ENCODE measurements around the gene OXSR1.
"Not testable (repeated sequence)": the region's sequence is repeated elsewhere in the genome, so short reads cannot be mapped to it uniquely, and the experiment has no call there.

The OXSR1 gene

DNA sequence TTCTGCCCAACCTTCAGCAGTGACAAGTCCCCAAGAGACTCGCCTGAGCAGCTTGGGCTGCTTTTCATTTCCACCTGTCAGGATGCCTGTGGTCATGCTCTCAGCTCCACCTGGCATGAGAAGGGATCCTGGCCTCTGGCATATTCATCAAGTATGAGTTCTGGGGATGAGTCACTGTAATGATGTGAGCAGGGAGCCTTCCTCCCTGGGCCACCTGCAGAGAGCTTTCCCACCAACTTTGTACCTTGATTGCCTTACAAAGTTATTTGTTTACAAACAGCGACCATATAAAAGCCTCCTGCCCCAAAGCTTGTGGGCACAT lies 23.4 kb upstream of the OXSR1 start:
- DNase-seq (ENCODE audit: low spot score) = no peak

DNA sequence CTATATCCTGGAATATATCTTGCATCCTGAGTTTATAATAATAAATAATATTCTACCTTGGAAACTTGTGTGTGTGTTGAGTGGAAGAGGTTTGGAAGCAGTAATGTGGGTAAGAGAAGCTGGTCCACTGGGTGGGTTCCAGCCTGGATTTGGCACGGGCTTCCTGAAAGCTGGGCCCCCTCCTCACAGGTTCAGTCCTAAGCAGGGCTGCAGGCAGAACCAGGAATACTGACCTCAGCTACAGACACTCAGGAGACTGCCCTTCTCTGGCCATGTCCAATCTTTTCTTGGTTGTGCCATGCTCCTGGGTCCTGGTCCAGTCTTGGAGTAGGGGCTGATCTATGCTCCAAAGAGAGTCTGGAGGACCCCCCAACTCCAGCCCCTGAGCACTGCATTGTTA lies 22.4 kb upstream of the OXSR1 start:
- DNase-seq (ENCODE audit: low spot score) = no peak

DNA sequence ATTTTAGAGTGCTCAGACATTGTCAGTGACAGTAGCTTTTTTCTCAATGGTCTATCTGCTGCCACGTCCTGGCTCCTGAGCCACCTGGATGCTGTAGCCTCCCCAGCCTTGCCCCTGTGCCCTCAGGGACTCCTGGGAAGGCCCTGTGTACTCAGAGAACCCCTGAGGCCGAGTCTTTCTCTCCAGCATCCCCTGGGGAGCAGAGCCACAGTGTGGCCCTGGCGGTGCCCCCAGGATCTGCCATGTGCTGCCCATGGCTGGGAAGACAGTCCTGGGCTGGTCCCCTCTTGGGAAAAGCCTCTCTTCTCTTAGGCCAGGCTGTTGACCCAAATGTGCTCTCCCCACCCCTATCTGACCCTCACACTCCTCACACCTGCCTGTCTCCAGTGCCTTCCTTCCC lies 21.8 kb upstream of the OXSR1 start:
- DNase-seq (ENCODE audit: low spot score) = no peak

DNA sequence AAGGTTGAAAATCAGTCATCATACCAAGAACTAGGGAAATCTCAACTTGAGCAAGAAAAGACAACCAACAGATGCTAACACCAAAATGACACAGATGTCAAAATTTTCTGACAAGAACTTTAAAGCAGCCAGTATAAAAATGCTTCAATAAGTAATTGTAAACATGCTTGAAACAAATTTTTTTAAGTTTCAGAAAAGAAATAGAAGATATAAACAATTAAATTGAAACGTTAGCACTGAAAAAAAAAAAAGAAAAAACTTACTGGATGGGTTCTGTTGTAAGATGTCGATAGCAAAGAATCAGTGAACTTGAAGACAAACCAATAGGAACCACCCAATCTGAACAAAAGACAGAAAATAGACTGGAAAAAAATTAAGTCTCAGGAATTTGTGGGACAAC lies 18.8 kb upstream of the OXSR1 start:
- DNase-seq (ENCODE audit: low spot score) = no peak

DNA sequence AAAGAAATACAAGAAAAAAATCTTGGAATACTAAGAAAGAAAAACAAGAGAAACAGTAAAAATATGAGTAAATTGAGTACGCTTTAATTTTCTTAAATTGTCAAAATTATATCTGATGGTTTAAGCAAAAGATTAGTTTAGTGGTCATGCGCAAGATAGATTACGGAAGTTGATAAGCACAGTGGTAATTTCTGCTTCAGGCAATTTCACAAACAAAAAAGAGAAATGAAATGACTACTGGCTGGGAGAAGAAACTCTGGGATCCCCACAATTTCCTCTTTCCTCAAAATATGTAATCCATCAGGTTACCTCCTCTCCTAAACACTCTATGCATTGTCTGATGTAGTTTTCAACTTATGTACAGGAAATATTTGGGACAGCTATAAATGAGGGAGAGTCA lies 17.9 kb upstream of the OXSR1 start:
- no peak for DNase-seq (ENCODE audit: low spot score)

DNA sequence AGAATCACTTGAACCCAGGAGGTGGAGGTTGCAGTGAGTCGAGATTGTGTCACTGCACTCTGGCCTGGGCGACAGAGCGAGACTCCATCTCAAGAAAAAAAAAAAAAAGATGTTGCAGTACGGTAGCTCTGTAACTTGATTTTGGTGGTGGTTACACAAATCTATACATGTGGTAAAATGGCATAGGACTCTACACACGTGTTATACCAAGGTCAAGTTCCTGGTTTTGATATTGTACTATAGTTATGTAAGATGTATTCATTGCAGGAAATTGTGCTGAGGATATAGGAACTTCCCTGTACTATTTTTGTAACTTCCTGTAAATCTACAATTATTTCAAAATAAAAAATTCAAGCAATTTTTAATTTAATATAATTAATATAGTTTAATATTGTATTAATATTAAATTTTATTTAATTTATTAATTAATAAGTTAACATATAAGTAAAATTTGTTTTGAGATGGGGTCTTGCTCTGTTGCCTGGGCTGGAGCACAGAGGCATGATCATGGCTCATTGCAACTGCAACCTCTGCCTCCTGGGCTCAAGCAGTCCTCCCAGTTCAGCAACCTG lies 16.9 kb upstream of the OXSR1 start:
- DNase-seq (ENCODE audit: low spot score) = no peak

DNA sequence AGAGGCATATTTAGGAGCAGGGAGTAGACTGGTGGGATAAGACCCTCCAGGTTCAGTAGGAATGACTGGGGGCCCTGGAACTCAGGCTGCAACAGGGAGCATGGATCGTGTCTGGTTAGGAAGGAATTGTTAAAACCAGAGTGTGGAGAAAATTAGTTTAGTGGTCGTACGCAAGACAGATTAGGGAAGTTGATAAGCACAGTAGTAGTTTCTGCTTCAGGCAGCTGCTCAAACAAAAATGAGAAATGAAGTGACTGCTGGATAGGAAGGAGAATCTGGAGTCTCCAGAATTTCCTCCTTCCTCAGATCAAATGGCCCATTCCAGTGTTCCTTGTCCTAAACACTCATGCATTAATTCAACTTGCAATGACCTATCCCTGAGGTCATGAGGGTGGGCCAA lies 15.6 kb upstream of the OXSR1 start:
- DNase-seq (ENCODE audit: low spot score) = no peak

DNA sequence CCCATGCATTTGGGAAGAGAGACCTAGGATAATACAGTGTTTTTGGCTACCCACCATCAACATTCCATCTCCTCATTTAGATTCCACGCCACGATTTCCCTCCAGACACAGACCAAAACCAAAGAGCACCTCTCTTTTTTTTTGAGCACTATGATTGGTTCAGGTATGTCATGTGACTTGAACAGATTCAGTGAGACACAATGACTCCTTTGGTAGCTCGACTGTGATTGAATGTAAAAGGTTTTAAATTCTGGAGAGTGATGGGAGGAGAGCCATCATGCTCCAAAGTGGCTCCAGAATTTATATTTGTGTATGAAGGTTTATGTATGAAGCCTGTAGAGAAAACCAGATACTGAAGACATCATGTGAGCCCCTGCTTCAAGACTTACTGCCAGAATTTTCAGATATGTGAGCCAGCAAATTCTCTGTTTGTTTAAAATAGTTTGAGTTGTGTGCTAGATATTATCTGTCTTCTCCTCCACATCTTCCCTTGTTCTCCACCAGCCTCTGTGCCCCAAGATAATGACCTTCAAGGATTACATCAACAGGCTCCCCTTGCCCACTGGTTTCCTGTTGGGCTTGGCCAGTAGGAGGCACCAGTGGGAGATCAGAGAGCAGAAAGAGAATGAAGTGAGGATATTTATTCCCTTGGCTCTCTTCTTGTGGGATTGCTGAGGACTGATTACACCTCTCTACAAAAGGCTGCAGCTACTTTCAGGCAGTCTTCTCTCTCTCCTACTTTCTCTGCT lies 14.4 kb upstream of the OXSR1 start:
- DNase-seq (ENCODE audit: low spot score) = no peak

DNA sequence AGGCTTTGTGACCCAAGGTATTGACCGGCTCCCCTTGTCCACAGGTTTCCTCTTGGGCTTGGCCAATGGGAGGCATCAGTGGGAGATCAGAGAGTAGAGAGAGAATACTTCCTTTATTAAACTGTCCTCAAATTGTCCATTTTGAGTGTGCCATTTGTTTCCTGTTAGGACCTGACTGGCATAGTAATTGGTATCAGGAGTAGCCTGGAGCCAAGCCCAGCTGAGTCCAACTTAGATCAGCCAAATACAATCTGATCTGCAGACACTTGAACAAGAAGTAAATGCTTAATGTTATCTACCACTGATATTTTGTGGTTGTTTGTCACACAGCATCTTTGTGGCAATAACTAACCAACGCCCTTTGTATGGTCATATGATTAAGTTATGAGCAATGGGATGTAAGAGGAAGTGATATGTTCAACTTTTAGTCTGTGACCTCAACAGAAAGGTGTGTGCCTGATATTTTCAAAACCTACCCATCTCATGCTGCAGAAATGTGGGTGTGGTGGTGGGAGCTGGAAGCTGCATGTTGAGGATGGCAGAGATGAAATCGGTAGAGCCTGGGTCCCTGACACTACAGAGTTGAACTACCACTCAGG lies 13.6 kb upstream of the OXSR1 start:
- DNase-seq (ENCODE audit: low spot score) = no peak

DNA sequence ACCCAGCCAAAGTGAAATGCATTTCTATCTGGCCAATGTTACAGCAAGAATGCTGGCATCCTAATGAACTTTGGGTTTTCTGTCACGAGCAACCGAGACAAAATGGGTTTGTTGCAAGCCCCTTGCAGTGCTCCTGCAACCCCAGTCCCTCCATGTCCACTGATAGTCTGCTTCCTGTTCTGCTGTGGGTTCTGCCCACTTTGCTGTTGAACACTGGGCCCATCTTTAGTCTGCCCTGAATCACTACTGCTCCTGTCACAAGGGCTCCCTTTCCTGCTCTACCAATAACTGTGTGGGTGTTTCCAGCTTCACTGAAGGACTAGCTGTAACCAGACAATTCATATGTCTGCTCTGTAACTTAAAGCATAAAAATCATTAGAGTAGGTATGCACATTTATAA lies 12.7 kb upstream of the OXSR1 start:
- DNase-seq (ENCODE audit: low spot score) = no peak

DNA sequence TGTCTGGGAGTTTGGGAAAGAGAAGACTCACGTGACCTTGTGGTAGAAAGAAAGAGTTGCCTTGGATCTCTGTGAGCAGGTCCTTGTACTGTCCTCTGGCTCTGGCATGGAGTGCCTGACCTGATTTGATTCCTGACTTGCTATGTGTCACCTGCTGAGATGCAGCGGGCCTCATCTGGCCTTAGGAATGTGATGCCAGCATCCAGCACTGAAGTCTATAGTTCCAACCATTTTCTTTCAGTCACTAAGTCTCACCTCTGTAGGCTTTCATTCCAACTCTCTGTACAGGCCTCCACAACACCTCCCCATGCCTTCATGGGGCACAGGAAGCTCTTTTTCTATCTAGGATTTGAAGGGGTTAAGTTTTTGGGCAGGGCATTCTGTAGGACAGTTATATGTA lies 12.1 kb upstream of the OXSR1 start:
- DNase-seq (ENCODE audit: low spot score) = no peak

DNA sequence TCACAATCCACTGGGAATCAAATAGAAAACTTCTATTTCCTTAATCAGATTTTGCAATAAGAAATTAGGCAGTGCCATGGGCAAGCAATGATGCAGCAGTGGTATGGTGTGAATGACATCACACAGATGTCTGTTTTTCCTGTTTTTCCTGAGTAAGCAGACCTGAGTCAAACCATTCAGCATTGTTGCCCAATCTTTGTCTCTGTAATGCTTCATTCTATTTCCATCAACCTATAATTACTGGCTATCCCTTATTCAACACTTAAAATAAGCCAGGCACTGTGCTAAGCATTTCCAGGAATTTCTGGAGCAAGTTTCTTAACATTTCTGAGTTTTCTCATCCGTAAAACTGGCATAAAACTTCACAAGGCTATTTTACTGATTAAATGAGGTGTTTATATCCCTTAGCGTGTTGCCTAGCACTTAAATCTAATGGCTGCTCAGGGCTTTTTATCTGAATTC lies 11.3 kb upstream of the OXSR1 start:
- DNase-seq (ENCODE audit: low spot score) = peak; percentile 75

DNA sequence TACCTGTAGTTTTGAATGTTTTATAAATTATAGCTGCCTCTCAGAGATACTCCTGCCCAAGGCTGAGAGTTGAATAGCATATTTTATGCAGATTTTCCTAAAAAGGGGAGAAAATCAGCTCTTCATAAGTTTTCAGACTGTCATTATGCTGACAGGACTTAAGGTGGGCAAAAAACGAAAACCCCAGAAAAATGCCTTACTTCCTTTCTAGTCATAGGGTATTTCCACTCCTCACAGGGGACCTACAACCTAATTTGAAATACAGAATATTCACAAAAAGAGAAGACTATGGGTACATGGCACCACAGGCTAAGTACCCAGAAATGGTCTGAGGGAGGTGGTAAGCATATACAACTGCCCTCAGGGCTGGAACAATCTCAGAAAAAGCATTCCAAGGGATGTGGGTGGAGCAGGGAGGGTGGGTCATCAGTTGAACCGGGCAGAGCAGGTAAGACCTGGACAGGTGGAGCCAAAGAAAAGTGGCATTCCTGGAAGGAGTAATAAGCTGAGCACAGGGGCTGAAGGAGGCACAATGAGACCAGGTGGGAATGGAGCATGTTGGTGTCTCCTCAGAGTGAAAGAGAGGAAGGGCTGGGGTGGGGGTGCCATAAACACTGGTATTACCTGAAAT lies 10.6 kb upstream of the OXSR1 start:
- DNase-seq (ENCODE audit: low spot score) = no peak

DNA sequence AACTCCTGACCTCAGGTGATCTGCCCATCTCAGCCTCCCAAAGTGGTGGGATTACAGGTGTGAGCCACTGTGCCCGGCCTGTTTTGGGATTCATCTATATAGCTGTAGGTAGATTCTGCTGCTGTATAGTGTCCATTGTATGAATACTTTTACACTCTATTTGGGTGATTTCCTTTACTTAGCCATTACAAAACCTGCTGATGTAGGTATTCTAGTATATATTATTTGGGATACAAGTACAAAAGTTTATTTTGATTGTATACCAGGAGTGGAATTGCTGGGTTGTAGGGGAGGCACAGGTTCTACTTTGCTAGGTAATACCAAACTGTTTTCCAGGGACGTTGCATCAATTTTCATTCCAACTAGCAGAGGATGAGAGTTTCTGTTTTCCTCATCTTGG lies 9.5 kb upstream of the OXSR1 start:
- DNase-seq (ENCODE audit: low spot score) = no peak

DNA sequence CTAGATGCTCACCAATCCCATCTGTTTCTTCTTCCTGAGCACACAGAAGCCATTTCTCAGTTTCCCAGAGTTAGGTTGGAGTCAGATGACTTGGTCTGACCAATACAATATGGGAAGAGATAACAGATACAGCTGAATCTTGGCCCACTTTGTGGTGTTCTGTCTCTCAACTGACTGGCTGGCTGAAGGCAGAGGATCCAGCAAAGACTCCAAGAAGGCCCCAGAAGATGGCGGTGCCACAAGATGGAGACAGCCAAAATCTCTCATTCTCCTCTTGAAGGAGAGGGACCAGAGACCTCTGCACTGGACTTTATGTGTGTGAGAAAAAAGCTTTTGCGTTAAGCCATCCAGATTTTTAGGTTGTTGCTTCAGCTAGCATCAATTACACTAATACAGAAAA lies 8.2 kb upstream of the OXSR1 start:
- no peak for DNase-seq (ENCODE audit: low spot score)

DNA sequence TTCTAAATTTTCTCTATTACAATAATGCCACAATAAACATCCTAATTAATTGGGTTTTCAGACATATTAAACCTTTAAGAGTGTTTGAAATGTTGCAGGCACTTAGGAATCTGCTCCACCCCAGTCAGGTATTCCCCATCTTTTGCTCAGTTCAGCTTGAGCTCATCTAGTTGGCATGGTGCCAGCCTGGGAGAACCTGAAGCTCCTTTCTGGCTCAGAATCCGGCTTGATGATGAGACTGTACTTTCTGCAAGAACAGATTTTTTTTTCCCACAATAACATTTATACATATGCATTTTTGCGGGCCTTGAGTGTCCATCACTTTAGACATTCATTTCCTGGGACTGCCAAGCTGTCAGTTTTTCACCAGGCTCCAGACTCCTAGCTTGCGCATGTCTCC lies 7.7 kb upstream of the OXSR1 start:
- no peak for DNase-seq (ENCODE audit: low spot score)

DNA sequence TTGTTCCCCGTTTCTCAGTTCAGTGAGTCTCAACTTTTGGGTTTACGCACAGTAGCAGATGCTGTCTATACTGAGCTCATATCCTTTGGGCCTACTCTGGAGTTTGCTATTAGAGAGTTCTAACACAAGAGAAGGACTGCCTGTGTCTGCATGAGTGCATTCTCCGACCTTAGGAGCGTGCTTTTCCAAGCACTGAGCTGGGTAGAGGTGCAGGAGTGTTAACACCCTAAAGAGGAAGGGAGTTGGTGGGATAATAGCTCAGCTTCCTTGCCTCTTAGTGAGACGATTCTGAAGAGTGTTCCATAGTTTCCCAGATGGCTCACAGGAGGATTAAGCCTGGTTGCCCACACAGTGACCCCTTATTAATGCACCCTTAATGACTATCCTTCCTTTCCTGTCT lies 6.9 kb upstream of the OXSR1 start:
- no peak for DNase-seq (ENCODE audit: low spot score)

DNA sequence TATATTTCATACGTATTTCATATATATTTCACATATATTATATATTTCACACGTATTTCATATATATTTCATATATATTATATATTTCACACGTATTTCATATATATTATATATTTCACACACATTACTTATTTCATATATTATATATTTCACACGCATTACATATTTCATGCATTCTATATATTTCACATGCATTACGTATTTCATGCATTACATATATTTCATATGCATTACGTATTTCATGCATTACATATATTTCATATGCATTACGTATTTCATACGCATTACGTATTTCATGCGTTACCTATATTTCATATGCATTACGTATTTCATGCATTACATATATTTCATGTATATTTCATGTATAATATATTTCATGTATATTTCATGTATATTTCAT lies 4.6 kb upstream of the OXSR1 start:
- not testable (repeated sequence) for DNase-seq (ENCODE audit: low spot score)

DNA sequence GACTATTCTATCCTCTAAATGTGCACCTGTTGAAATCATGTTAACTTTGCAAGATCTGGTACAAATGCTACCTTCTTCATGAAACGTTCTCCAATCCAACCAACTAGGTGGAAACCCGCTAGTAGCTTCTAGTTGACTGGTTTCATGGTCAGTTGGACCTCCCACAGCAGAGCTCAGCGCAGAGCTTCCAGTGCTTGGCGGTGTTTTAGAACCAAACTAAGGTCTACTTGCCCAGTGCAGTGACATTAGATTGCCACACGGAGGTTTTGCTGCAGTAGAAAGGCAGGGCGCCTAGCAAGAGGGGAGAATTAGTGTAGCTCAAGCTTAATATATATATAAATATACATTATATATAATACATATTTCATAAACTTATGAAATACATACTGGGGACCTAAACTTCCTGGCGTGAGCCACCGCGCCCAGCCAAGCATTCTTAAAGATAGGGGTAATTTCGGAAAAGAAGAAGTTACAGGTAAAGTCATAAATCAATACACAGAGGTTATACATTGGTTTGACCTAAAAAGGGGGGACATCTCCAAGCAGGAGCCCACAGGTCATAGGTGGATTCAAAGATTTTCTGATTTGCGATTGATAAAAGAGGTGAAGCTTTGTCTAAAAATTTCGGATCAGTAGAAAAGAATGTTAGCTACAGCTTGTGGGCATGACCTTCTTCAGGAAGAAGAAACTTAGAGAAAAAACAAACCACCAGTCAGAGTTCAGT lies 2.1 kb upstream of the OXSR1 start:
- no peak for DNase-seq (ENCODE audit: low spot score)

DNA sequence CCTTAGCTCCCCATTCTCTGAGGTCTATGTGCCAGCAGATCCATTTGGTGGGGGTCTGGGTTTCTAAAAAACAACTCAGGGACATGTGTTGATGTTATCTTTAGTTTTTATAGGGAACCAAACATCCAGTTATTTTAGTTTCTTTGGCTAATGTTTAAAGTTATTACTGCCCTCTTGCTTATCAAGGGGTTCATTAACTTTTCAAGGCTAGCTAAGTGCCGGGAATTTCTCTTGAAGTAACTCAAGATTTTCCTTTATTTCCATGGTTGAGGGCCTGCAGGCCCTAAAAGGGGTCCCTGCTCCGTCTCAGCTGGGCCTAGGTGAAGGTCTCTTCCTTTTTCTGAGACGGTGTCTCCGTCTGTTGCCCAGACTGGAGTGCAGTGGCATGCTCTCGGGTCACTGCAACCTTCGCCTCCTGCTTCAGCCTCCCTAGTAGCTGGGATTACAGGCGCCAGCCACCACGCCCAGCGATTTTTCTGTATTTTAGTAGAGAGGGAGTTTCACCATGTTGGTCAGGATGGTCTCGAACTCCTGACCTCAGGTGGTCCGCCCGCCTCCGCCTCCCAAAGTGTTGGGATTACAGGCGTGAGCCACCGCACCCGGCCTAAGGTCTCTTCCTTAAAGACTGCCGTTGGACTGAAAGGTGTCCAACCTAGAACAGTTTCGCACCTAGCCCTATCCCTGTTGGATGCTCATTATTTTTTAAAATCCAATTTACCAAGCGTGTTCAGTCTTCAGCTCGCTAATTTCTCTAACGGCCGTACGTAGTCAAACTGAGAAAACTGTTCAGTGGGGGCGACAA lies 1.3 kb upstream of the OXSR1 start:
- no peak for DNase-seq (ENCODE audit: low spot score)

DNA sequence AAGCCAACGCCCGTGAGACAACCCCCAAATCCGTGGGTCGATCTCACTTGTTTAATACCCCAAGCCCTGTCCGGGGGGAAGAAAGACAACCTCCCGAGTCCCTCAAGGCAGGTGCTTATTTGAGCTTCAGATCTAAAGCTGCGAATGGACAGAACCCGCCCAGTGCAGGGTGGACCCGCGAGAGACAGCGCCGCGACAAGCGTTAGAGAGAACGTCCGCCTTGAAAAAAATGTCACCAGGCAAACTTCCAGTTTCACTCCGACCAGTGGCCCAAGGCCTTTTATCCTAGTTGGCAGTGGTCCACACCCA lies 740 bp upstream of the OXSR1 start:
- no peak for DNase-seq (ENCODE audit: low spot score)

DNA sequence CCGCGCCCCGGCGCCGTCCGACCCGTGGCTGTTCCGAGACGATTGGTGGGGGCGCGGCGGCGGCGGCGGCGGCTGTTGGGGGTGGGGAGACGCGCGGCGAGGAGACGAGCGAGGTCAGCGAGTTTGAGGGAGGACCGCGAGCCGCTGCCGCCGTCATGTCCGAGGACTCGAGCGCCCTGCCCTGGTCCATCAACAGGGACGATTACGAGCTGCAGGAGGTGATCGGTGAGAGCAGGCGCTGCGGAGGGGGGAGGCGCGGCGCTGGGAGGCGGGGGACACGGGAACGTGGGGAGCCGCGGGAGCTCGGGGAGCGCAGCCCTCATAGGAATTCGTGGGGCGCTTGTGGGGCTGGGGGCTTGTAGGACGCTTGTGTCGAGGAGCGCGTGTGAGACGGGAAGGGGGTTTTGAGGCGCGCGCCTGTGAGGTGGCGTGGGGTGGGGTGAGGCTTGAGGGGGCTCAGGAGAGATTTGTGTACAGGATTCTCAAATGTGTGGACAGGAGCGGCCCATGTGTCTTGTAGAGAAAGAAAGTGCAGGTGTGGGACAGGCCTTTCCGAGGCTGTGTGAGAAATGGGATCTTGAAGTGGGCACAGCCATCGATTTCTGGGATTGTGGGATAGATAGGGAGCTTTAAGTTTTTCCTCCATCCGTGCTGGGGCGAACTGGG lies 518 bp downstream of the OXSR1 start:
- DNase-seq (ENCODE audit: low spot score) = peak; percentile 40

All from AG08395 (cell line).